Femur (tissue), 1 donor: ENCODE results near the gene KCNJ12.
A peak's percentile ranks its signal among the peaks of the same experiment; 100 is the strongest.
"Not testable (repeated sequence)": the region's sequence is repeated elsewhere in the genome, so short reads cannot be mapped to it uniquely, and the experiment has no call there.

ENCODE experiments used
- DNase-seq: peaks from one replicate; pipeline ENCODE4 v3.0.0-alpha.2; 2017

KCNJ12 gene

GRCh38 chr17:21376081-21376758 is at the start of gene KCNJ12:
Gene KCNJ12, plus strand, starts transcription at chr17:21376357. Its CDS starts 38,986 bp downstream, at chr17:21415343.
- peak; percentile 71 for DNase-seq

GRCh38 chr17:21327921-21328320 is 48.2 kb upstream of the KCNJ12 start:
- DNase-seq, result not testable (repeated sequence)

- DNase-seq, result not testable (repeated sequence)
These were observed 47.4 kb upstream of the KCNJ12 start for GRCh38 chr17:21328778-21329177.

- DNase-seq, result no peak
These were observed 45.6 kb upstream of the KCNJ12 start for GRCh38 chr17:21330436-21331160.

GRCh38 chr17:21336541-21337294 is 39.4 kb upstream of the KCNJ12 start:
- DNase-seq, result peak; percentile 4

GRCh38 chr17:21337981-21338625 is 38.1 kb upstream of the KCNJ12 start:
- not testable (repeated sequence) for DNase-seq

GRCh38 chr17:21339011-21339410 is 37.1 kb upstream of the KCNJ12 start:
- DNase-seq, result no peak

- DNase-seq, result not testable (repeated sequence)
These were observed 36.6 kb upstream of the KCNJ12 start for GRCh38 chr17:21339571-21339970.

GRCh38 chr17:21340407-21340806 is 35.8 kb upstream of the KCNJ12 start:
- not testable (repeated sequence) for DNase-seq

GRCh38 chr17:21341279-21341678 is 34.9 kb upstream of the KCNJ12 start:
- DNase-seq, result peak; percentile 9

GRCh38 chr17:21341925-21342540 is 34.1 kb upstream of the KCNJ12 start:
- DNase-seq, result not testable (repeated sequence)

- peak; percentile 7 for DNase-seq
These were observed 32.9 kb upstream of the KCNJ12 start for GRCh38 chr17:21343061-21343949.

- not testable (repeated sequence) for DNase-seq
These were observed 31.4 kb upstream of the KCNJ12 start for GRCh38 chr17:21344801-21345200.

- DNase-seq, result peak; percentile 20
These were observed 30.9 kb upstream of the KCNJ12 start for GRCh38 chr17:21345236-21345635.

GRCh38 chr17:21346107-21346506 is 30.1 kb upstream of the KCNJ12 start:
- not testable (repeated sequence) for DNase-seq

- DNase-seq, result peak; percentile 19
These were observed 29.4 kb upstream of the KCNJ12 start for GRCh38 chr17:21346651-21347250.

GRCh38 chr17:21347660-21348059 is 28.5 kb upstream of the KCNJ12 start:
- DNase-seq, result not testable (repeated sequence)

GRCh38 chr17:21348081-21348925 is 27.9 kb upstream of the KCNJ12 start:
- peak; percentile 21 for DNase-seq

GRCh38 chr17:21348926-21349261 is 27.3 kb upstream of the KCNJ12 start:
- DNase-seq, result not testable (repeated sequence)
